HG02588 (cell line): Measurements from ENCODE around the gene CTSW.

Experiments
- ATAC-seq: cut with Tn5 transposase; IDR thresholded peaks from one replicate; pipeline ENCODE4 v1.9.1; 2021; ENCODE audit warnings: mild to moderate bottlenecking, moderate library complexity; ENCODE audit not compliant: unreplicated experiment

The CTSW gene

GRCh38 chr11:65899356-65900124 is 19.9 kb downstream of the CTSW start:
- ATAC-seq = no peak

GRCh38 chr11:65900125-65900898 is 20.7 kb downstream of the CTSW start, which contains the start of gene FOSL1:
TSS of gene FOSL1 (minus strand) at chr11:65900388. CDS start at chr11:65900339, 49 bp downstream.
- peak; percentile 66 for ATAC-seq

- ATAC-seq = no peak
Measured at GRCh38 chr11:65900899-65901180, 21.2 kb downstream of the CTSW start.

GRCh38 chr11:65903068-65903481 is 23.4 kb downstream of the CTSW start:
- no peak for ATAC-seq

GRCh38 chr11:65903715-65904114 is 24.1 kb downstream of the CTSW start:
- ATAC-seq = no peak

- no peak for ATAC-seq
Measured at GRCh38 chr11:65906602-65907001, 27.0 kb downstream of the CTSW start.

GRCh38 chr11:65907878-65908277 is 28.2 kb downstream of the CTSW start:
- ATAC-seq = no peak

- ATAC-seq = no peak
Measured at GRCh38 chr11:65911682-65912568, 32.3 kb downstream of the CTSW start.

GRCh38 chr11:65912845-65913244 is 33.2 kb downstream of the CTSW start:
- no peak for ATAC-seq

- no peak for ATAC-seq
Measured at GRCh38 chr11:65915101-65915820, 35.6 kb downstream of the CTSW start.

- ATAC-seq = no peak
Measured at GRCh38 chr11:65915821-65916251, 36.2 kb downstream of the CTSW start.

- no peak for ATAC-seq
Measured at GRCh38 chr11:65916391-65916790, 36.8 kb downstream of the CTSW start.

- no peak for ATAC-seq
Measured at GRCh38 chr11:65917077-65917433, 37.4 kb downstream of the CTSW start.

- no peak for ATAC-seq
Measured at GRCh38 chr11:65917434-65918210, 38.0 kb downstream of the CTSW start.

- ATAC-seq = peak; percentile 54
Measured at GRCh38 chr11:65918211-65919140, 38.8 kb downstream of the CTSW start, which contains the start of gene C11orf68. TSS of gene C11orf68 (minus strand) at chr11:65919062. CDS start at chr11:65919031, 31 bp downstream.

- ATAC-seq = peak; percentile 83
Measured at GRCh38 chr11:65919141-65919572, 39.5 kb downstream of the CTSW start, which contains the start of gene DRAP1. TSS of gene DRAP1 (plus strand) at chr11:65919426. CDS start at chr11:65919502, 76 bp downstream.

GRCh38 chr11:65919573-65920371 is 40.1 kb downstream of the CTSW start:
- peak; percentile 43 for ATAC-seq

GRCh38 chr11:65920372-65920802 is 40.8 kb downstream of the CTSW start:
- no peak for ATAC-seq
